Gastroesophageal sphincter (tissue), 3 donors: ENCODE results near the gene PREX1.

ENCODE experiments used
- CTCF ChIP-seq, 4 experiments: fragments of 200-600 bp in 2 of 4; fragments of 450-650 bp in 2 of 4; sonication (generic) in 1 of 4; IDR thresholded peaks; one replicate each; pipeline ENCODE4 v1.5.1; 2017 to 2019; ENCODE audit warnings: antibody characterized with exemption in 4 of 4, mild to moderate bottlenecking in 2 of 4, moderate library complexity in 2 of 4
- EP300 ChIP-seq: sonication (generic); formaldehyde crosslinking; IDR thresholded peaks from one replicate; pipeline ENCODE4 v1.6.1; 2017; ENCODE audit warnings: antibody characterized with exemption, mild to moderate bottlenecking
- POLR2A ChIP-seq, 2 donors: fragments of 450-650 bp; IDR thresholded peaks; one replicate each; pipeline ENCODE4 v1.6.1; 2017; ENCODE audit warnings: antibody characterized with exemption in 2 of 2, mild to moderate bottlenecking in 2 of 2, moderate library complexity in 1 of 2
- POLR2AphosphoS5 ChIP-seq: sonication (generic); formaldehyde crosslinking; IDR thresholded peaks from one replicate; pipeline ENCODE4 v1.6.1; 2017; ENCODE audit warnings: antibody characterized with exemption

- TF ChIP-seq CTCF (IDR thresholded peaks at IDR 0.05) (no peak), POLR2A (IDR thresholded peaks at IDR 0.05) (no peak), POLR2AphosphoS5 (no peak), EP300 (no peak)
These were observed 250.2 kb downstream of the PREX1 start for GRCh38 chr20:48577557-48577956.
